PC-3 (cell line): ENCODE measurements around the gene LOXL4. TPM values are rescaled to one million over a fixed set of nuclear protein-coding genes. Genes with fewer than 3 reads are reported as not detected.

Experiments used
- ATAC-seq: fragments of 200-7000 bp; cut with Tn5 transposase; 2 replicates; pipeline ENCODE4 v1.9.1; 2020; ENCODE audit warnings: mild to moderate bottlenecking, moderate library complexity
- BruUV-seq: library from RNA; stranded (reverse); fragments of 400-500 nt; replicated peaks from 2 replicates; lab custom pipeline; 2021; lab: Mats Ljungman, UMichigan
- CTCF ChIA-PET: fragments of 300-600 bp; sonication (Branson Sonifier 250); formaldehyde crosslinking; loops from one replicate; lab custom pipeline; 2022; ENCODE audit warnings: antibody characterized with exemption; lab: Charles Lee
- POLR2A ChIA-PET: fragments of 300-600 bp; sonication (Branson Sonifier 250); formaldehyde crosslinking; loops from one replicate; lab custom pipeline; 2022; ENCODE audit warnings: antibody characterized with exemption; ENCODE audit not compliant: unreplicated experiment; lab: Charles Lee
- DNase-seq: peaks from one replicate; pipeline ENCODE4 v3.0.0-alpha.2; 2015
- H2AFZ ChIP-seq: fragments of 300-600 bp; sonication (generic); 2 replicates; pipeline ENCODE4 v1.6.0; 2016; ENCODE audit warnings: antibody characterized with exemption, low read length
- H3F3A ChIP-seq: fragments of 300-600 bp; sonication (generic); one replicate; pipeline ENCODE4 v1.6.0; 2017; ENCODE audit warnings: antibody characterized with exemption, low read length, control low read depth, mild to moderate bottlenecking; ENCODE audit not compliant: unreplicated experiment
- H3K27ac ChIP-seq: fragments of 300-600 bp; sonication (generic); 2 replicates; pipeline ENCODE4 v1.5.1; 2016; ENCODE audit warnings: mild to moderate bottlenecking, low read length
- H3K27me3 ChIP-seq: fragments of 300-600 bp; sonication (generic); 2 replicates; pipeline ENCODE4 v1.6.1; 2016; ENCODE audit warnings: low read length, mixed read lengths
- H3K36me3 ChIP-seq: fragments of 300-600 bp; sonication (generic); 2 replicates; pipeline ENCODE4 v1.6.1; 2016; ENCODE audit warnings: low read depth, mixed run types, low read length, mixed read lengths
- H3K4me1 ChIP-seq: fragments of 300-600 bp; sonication (generic); 2 replicates; pipeline ENCODE4 v1.5.1; 2016; ENCODE audit warnings: low read length; ENCODE audit not compliant: insufficient read depth
- H3K4me2 ChIP-seq: fragments of 300-600 bp; sonication (generic); 2 replicates; pipeline ENCODE4 v1.6.0; 2016; ENCODE audit warnings: low read length
- H3K4me3 ChIP-seq: fragments of 300-600 bp; sonication (generic); 2 replicates; pipeline ENCODE4 v1.5.1; 2016; ENCODE audit warnings: mild to moderate bottlenecking, low read length, mixed read lengths
- H3K79me2 ChIP-seq: fragments of 300-600 bp; sonication (generic); 2 replicates; pipeline ENCODE4 v1.6.1; 2017; ENCODE audit warnings: low read length, mixed read lengths
- H3K9ac ChIP-seq: fragments of 300-600 bp; sonication (generic); 2 replicates; pipeline ENCODE4 v1.6.0; 2016; ENCODE audit warnings: mild to moderate bottlenecking, low read length
- H3K9me2 ChIP-seq: fragments of 300-600 bp; sonication (generic); replicated peaks from 2 replicates; pipeline ENCODE4 v1.6.1; 2016; ENCODE audit warnings: mixed run types, low read length, mixed read lengths
- H3K9me3 ChIP-seq: fragments of 300-600 bp; sonication (generic); 2 replicates; pipeline ENCODE4 v1.6.1; 2016; ENCODE audit warnings: low read length, mixed read lengths
- H4K20me1 ChIP-seq: fragments of 300-600 bp; sonication (generic); 2 replicates; pipeline ENCODE4 v1.6.1; 2016; ENCODE audit warnings: low read length, mixed read lengths
- CTCF ChIP-seq: fragments of 300-600 bp; sonication (generic); conservative IDR thresholded peaks from 2 replicates; pipeline ENCODE4 v1.5.1; 2017; ENCODE audit warnings: antibody characterized with exemption, low read depth, mild to moderate bottlenecking, low read length
- EZH2 ChIP-seq: fragments of 300-600 bp; sonication (generic); IDR thresholded peaks from one replicate; pipeline ENCODE4 v1.6.1; 2017; ENCODE audit warnings: antibody characterized with exemption, mild to moderate bottlenecking, low read length; ENCODE audit not compliant: unreplicated experiment
- EZH2phosphoT487 ChIP-seq: fragments of 300-600 bp; sonication (generic); IDR thresholded peaks from 2 replicates; pipeline ENCODE4 v1.6.1; 2018; ENCODE audit warnings: mild to moderate bottlenecking, antibody characterized with exemption, low read length, borderline replicate concordance
- intact Hi-C: fragments of 100-400 bp; cut with micrococcal nuclease; formaldehyde crosslinking; loops from 2 replicates; pipeline ENCODE4 v1.9.0; 2023
- total RNA-seq: library from RNA; depleted of rRNA; stranded (reverse); fragments of >200 nt; gene quantifications from 2 replicates; pipeline ENCODE4 v1.2.3, GENCODE V29; 2014

The LOXL4 gene
- total RNA-seq, 1 experiment from 2014 or later = 8.2 TPM

- no peaks in the 10 kb centered on the region for H3K27me3 ChIP-seq
- intact Hi-C loops = loop anchor here (10.0 kb wide), 2 partner anchors 138 to 398 kb away; no protein-coding TSS in a partner anchor
- H3K9me3 ChIP-seq = no peaks in the 10 kb centered on the region
- no peak for ATAC-seq
- BruUV-seq = no TSS peak
- no peak overlapping the region for H3K27ac ChIP-seq
- H3K4me2 ChIP-seq = no peak overlapping the region
- no peaks in the 10 kb centered on the region for H3K9me2 ChIP-seq
- H2AFZ ChIP-seq = no peak overlapping the region
- CTCF ChIA-PET = interaction anchor here (0.5 to 0.6 kb wide), 2 partner anchors 145 to 201 kb away, joined by 3 to 4 read pairs; no protein-coding TSS in a partner anchor
- TF ChIP-seq EZH2 (no peak), CTCF (no peak), EZH2phosphoT487 (no peak)
- no peaks in the 10 kb centered on the region for H3K36me3 ChIP-seq
- H3F3A ChIP-seq = no peaks in the 10 kb centered on the region
- H3K9ac ChIP-seq = no peak overlapping the region
- peaks cover 27% of the 10 kb centered on the region for H3K4me1 ChIP-seq
- no peaks in the 10 kb centered on the region for H4K20me1 ChIP-seq
- POLR2A ChIA-PET = no interaction called here
- no peak overlapping the region for H3K4me3 ChIP-seq
- no peaks in the 10 kb centered on the region for H3K79me2 ChIP-seq
- DNase-seq = no peak
Measured at GRCh38 chr10:98266647-98267046, 1.3 kb downstream of the LOXL4 start.

GRCh38 chr10:98265403-98266378 is 2.3 kb downstream of the LOXL4 start:
- no peaks in the 10 kb centered on the region for H3K27me3 ChIP-seq
- no peak overlapping the region for H3K4me3 ChIP-seq
- H3K4me2 ChIP-seq = no peak overlapping the region
- ChIA-PET POLR2A (interaction anchor here (0.6 kb wide), 1 partner anchor 203 kb away, joined by 3 read pairs; no protein-coding TSS in a partner anchor), CTCF (no interaction called here)
- no peak for TF ChIP-seq CTCF
- peaks cover 30% of the 10 kb centered on the region for H3K4me1 ChIP-seq
- intact Hi-C loops = loop anchor here (10.0 kb wide), 2 partner anchors 139 to 399 kb away; no protein-coding TSS in a partner anchor
- ATAC-seq = no peak
- H3K9me3 ChIP-seq = no peaks in the 10 kb centered on the region
- H3K9ac ChIP-seq = no peak overlapping the region
- no peak for DNase-seq
- H3K9me2 ChIP-seq = no peaks in the 10 kb centered on the region
- H3F3A ChIP-seq = no peaks in the 10 kb centered on the region
- H4K20me1 ChIP-seq = no peaks in the 10 kb centered on the region
- H2AFZ ChIP-seq = no peak overlapping the region
- no peaks in the 10 kb centered on the region for H3K79me2 ChIP-seq
- no TSS peak for BruUV-seq
- no peaks in the 10 kb centered on the region for H3K36me3 ChIP-seq
- no peak overlapping the region for H3K27ac ChIP-seq
